ENCODE results near the gene JAM2. TPM values are rescaled to one million over a fixed set of nuclear protein-coding genes. Genes with fewer than 3 reads are reported as not detected.
A peak's percentile ranks its signal among the peaks of the same experiment; 100 is the strongest.

The JAM2 gene
- total RNA-seq, 1 donor from 2014 or later = 3.6 TPM

DNA sequence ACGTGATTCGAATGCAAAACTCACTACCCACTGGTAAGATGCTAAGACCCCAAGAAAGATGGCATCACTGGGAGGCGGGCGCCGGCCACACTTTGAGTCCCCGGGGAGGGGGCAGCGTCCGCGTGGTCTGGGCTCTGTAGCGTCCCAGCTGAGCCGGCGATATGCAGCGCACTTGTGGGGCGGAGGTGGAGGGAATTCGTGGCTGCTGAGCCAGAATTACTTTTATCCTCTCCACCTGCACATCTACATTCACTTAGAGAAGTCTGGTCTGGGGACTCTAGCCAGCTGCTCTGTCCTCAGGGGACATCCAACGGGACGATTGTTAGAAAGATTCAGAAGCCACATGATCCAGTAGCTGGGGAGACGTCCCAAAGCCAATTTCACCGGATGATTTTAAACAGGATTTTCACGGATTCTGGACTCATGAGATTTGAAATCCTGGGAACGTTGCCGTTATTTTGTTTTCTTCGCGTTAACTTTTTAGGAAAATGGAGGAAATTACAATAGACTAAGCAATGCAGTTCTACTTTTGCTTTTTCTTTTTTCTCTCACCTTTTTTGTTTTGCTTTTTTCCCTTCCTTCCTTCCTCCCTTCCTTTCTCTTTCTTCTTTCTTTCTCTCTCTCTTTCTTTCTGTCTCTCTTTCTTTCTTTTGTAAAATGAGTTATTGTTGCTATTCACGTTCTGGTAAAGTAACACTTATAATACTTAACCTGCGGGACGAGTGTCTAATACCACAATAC, 1.3 kb downstream of the JAM2 start:
- Histone ChIP-seq H3K36me3 (ENCODE audit: control insufficient read depth, insufficient read depth, low read length) (no peaks in the 10 kb centered on the region), H3K4me3 (ENCODE audit: low read depth, low read length) (peak overlapping the region; percentile 52), H3K27me3 (ENCODE audit: control insufficient read depth, insufficient read depth, low read length) (peaks cover 5% of the 10 kb centered on the region)
- TF ChIP-seq, protein P1, sequence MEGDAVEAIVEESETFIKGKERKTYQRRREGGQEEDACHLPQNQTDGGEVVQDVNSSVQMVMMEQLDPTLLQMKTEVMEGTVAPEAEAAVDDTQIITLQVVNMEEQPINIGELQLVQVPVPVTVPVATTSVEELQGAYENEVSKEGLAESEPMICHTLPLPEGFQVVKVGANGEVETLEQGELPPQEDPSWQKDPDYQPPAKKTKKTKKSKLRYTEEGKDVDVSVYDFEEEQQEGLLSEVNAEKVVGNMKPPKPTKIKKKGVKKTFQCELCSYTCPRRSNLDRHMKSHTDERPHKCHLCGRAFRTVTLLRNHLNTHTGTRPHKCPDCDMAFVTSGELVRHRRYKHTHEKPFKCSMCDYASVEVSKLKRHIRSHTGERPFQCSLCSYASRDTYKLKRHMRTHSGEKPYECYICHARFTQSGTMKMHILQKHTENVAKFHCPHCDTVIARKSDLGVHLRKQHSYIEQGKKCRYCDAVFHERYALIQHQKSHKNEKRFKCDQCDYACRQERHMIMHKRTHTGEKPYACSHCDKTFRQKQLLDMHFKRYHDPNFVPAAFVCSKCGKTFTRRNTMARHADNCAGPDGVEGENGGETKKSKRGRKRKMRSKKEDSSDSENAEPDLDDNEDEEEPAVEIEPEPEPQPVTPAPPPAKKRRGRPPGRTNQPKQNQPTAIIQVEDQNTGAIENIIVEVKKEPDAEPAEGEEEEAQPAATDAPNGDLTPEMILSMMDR (IDR thresholded peaks at IDR 0.05; ENCODE audit: insufficient read depth, low read length, poor library complexity, severe bottlenecking) = no peak
- no peak for DNase-seq (ENCODE audit: low read depth)

- peaks cover 5% of the 10 kb centered on the region for H3K27me3 ChIP-seq (ENCODE audit: control insufficient read depth, insufficient read depth, low read length)
- H3K36me3 ChIP-seq (ENCODE audit: control insufficient read depth, insufficient read depth, low read length) = no peaks in the 10 kb centered on the region
- DNase-seq (ENCODE audit: low read depth) = no peak
- TF ChIP-seq, protein P1 (IDR thresholded peaks at IDR 0.05; ENCODE audit: insufficient read depth, low read length, poor library complexity, severe bottlenecking) = no peak
- no peak overlapping the region for H3K4me3 ChIP-seq (ENCODE audit: low read depth, low read length)
Observed at GRCh38 chr21:25640943-25641292, 1.9 kb downstream of the JAM2 start.

DNA sequence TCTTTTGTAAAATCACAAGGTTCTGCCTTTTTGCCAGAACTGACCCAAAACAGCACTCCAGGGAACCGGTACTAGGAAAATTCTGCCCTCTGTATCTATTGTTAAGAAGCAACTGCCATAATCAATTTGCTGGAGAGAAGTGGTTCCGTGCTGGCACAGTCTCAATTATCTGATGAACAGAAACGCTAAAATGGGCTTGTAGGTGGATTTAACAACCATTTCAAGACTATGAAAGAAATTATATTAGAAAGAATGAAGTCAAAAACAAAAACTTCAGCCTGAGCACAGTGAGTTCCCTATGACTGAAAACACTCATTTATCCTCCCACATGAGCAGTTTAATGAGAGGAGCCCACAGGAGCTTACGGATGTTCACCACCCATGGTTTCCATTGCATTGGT, 4.4 kb downstream of the JAM2 start:
- Histone ChIP-seq H3K4me3 (ENCODE audit: low read depth, low read length) (no peak overlapping the region), H3K27me3 (ENCODE audit: control insufficient read depth, insufficient read depth, low read length) (peaks cover 5% of the 10 kb centered on the region), H3K36me3 (ENCODE audit: control insufficient read depth, insufficient read depth, low read length) (no peaks in the 10 kb centered on the region)
- DNase-seq (ENCODE audit: low read depth) = no peak
- TF ChIP-seq, protein P1 (IDR thresholded peaks at IDR 0.05; ENCODE audit: insufficient read depth, low read length, poor library complexity, severe bottlenecking) = no peak

DNA sequence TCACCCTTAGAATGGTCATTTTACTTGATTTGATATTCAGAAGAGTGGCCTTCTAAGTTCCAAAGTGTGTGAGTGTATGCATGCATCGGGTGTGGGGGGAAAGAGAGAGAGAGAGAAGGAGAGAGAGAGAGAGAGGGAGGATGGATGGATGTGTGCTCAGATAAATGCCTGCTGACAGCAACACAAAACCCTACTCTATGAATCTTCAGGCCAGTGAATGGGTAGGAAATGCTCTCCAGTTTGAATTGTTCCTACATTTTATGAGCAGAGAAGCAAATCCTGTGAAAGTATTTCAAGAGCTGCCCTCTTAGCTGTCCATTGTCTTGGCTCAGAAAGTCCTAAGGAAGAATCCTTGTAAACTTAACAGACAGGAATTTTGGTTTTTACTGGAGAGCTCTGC, 7.4 kb downstream of the JAM2 start:
- Histone ChIP-seq H3K36me3 (ENCODE audit: control insufficient read depth, insufficient read depth, low read length) (no peaks in the 10 kb centered on the region), H3K27me3 (ENCODE audit: control insufficient read depth, insufficient read depth, low read length) (no peaks in the 10 kb centered on the region), H3K4me3 (ENCODE audit: low read depth, low read length) (no peak overlapping the region)
- TF ChIP-seq, protein P1 (IDR thresholded peaks at IDR 0.05; ENCODE audit: insufficient read depth, low read length, poor library complexity, severe bottlenecking) = no peak
- DNase-seq (ENCODE audit: low read depth) = no peak

DNA sequence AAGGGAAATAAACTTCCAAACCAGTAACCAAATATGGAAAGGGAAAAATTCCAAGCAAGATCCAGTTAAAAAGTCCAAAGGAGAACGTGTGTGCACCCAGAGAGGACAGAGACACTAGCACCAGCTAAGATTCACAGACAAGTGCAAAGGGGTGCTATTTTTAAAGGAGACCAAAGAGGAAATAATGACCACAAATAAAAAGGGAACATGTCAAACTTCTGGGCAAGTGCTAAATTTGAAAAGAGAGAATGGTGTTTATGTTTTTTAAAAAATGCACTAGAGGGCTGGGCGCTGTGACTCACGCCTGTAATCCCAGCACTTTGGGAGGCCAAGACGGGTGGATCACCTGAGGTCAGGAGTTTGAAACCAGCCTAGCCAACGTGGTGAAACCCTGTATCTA, 8.6 kb downstream of the JAM2 start:
- no peak for DNase-seq (ENCODE audit: low read depth)
- Histone ChIP-seq H3K27me3 (ENCODE audit: control insufficient read depth, insufficient read depth, low read length) (no peaks in the 10 kb centered on the region), H3K4me3 (ENCODE audit: low read depth, low read length) (no peak overlapping the region), H3K36me3 (ENCODE audit: control insufficient read depth, insufficient read depth, low read length) (no peaks in the 10 kb centered on the region)
- TF ChIP-seq, protein P1 (IDR thresholded peaks at IDR 0.05; ENCODE audit: insufficient read depth, low read length, poor library complexity, severe bottlenecking) = no peak

DNA sequence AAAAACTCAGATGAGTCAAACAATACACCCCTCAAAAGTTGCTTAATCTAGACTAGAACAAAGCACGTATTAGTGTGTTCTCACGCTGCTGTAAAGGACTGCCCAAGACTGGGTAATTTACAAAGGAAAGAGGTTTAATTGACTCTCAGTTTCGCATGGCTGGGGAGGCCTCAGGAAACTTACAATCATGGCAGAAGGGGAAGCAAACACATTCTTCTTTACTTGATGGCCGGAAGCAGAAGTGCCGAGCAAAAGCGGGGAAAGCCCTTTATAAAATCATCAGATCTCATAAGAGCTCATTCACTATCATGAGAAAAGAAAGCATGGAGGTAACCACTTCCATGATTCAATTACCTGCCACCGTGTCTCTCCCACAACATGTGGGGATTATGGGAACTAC, 10.1 kb downstream of the JAM2 start:
- Histone ChIP-seq H3K4me3 (ENCODE audit: low read depth, low read length) (no peak overlapping the region), H3K27me3 (ENCODE audit: control insufficient read depth, insufficient read depth, low read length) (no peaks in the 10 kb centered on the region), H3K36me3 (ENCODE audit: control insufficient read depth, insufficient read depth, low read length) (no peaks in the 10 kb centered on the region)
- TF ChIP-seq, protein P1 (IDR thresholded peaks at IDR 0.05; ENCODE audit: insufficient read depth, low read length, poor library complexity, severe bottlenecking) = no peak
- DNase-seq (ENCODE audit: low read depth) = no peak

Measured in kidney epithelial cell (primary cell).